HG03378 (cell line): ENCODE measurements around the gene SELENOK.

Experiments
- ATAC-seq: cut with Tn5 transposase; IDR thresholded peaks from one replicate; pipeline ENCODE4 v1.9.1; 2021; ENCODE audit warnings: mild to moderate bottlenecking, moderate library complexity; ENCODE audit not compliant: unreplicated experiment

Gene SELENOK

GRCh38 chr3:53843195-53844177 is 48.2 kb downstream of the SELENOK start:
- peak; percentile 49 for ATAC-seq

GRCh38 chr3:53842436-53843194 is 49.0 kb downstream of the SELENOK start:
- ATAC-seq: no peak

GRCh38 chr3:53841296-53841695 is 50.4 kb downstream of the SELENOK start:
- ATAC-seq: no peak

DNA sequence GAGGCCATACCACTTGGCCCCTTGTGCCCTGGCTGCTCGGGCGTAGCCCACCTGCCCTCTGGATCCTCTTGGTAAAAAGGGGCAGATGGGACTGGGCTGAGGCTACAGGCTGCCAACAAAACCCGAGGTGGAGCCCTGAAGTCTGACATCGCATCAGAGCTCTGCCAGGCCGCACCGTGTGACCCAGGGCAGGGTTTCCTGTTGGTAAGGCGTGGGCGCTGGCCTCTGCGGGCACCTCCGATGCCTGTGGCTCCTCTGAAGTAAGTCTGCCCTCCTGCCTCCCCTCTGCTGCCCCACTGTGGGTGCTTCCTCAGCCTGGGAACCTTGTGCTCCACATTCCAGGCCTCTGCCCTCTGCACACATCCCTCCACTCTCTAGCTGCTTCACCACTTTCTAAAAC is 54.3 kb downstream of the SELENOK start:
- no peak for ATAC-seq

- ATAC-seq: no peak
Measured at GRCh38 chr3:53836084-53836872, 55.4 kb downstream of the SELENOK start.

DNA sequence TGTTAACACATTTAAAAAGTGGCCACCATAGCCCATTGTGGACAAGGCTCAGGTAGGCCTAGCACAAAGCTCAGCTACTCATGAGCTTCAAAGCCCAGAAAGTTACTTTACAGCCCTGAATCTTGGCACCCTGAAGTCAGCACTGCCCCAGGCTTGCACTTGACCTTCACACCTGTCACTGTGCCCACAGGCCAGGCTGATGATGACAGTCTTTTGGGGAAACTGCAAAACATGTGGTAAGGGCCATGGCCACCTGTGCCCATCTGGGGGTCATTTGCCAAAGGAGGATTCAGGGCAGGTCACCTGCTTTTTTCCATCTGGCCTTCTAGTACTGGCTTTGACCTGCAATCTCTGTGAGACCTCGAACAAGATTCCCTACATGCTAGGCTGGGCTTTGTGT is 56.4 kb downstream of the SELENOK start:
- ATAC-seq: no peak

- ATAC-seq: no peak
Measured at GRCh38 chr3:53834429-53835095, 57.1 kb downstream of the SELENOK start.
